Osteoblast (primary cell): ENCODE measurements around the gene UBXN6. TPM values are rescaled to one million over a fixed set of nuclear protein-coding genes. Genes with fewer than 3 reads are reported as not detected.

ENCODE experiments used
- DNase-seq: peaks from one replicate; pipeline ENCODE4 v3.0.0; 2011; ENCODE audit warnings: low spot score, mixed read lengths; ENCODE audit not compliant: insufficient read length; ENCODE audit errors: missing footprints
- H2AFZ ChIP-seq: 2 replicates; pipeline ENCODE4 v1.6.0; 2011; ENCODE audit warnings: mild to moderate bottlenecking, low read length
- H3K27ac ChIP-seq: 2 replicates; pipeline ENCODE4 v1.5.1; 2011; ENCODE audit warnings: mild to moderate bottlenecking, low read depth, low read length, moderate library complexity
- H3K27me3 ChIP-seq: 2 replicates; pipeline ENCODE4 v1.6.0; 2012; ENCODE audit warnings: mild to moderate bottlenecking, control low read depth, inconsistent platforms, low read length, moderate library complexity; ENCODE audit not compliant: insufficient read depth
- H3K36me3 ChIP-seq: 2 replicates; pipeline ENCODE4 v1.5.1; 2011; ENCODE audit warnings: mild to moderate bottlenecking, low read length, control low read depth, moderate library complexity; ENCODE audit not compliant: insufficient read depth
- H3K4me1 ChIP-seq: 2 replicates; pipeline ENCODE4 v1.5.1; 2011; ENCODE audit warnings: mild to moderate bottlenecking, low read length, control low read depth, moderate library complexity; ENCODE audit not compliant: insufficient read depth
- H3K4me2 ChIP-seq: 2 replicates; pipeline ENCODE4 v1.6.0; 2011; ENCODE audit warnings: mild to moderate bottlenecking, low read length; ENCODE audit not compliant: insufficient read depth
- H3K4me3 ChIP-seq: fragments of 200-600 bp; sonication (generic); 3 replicates; pipeline ENCODE4 v1.5.1; 2012; ENCODE audit warnings: mild to moderate bottlenecking, low read length, inconsistent platforms; ENCODE audit not compliant: insufficient read depth
- H3K79me2 ChIP-seq: 2 replicates; pipeline ENCODE4 v1.6.0; 2012; ENCODE audit warnings: mild to moderate bottlenecking, low read length, control low read depth, inconsistent platforms; ENCODE audit not compliant: insufficient read depth
- H3K9me3 ChIP-seq: 2 replicates; pipeline ENCODE4 v1.5.1; 2011; ENCODE audit warnings: low read depth, low read length, control low read depth
- H4K20me1 ChIP-seq: 2 replicates; pipeline ENCODE4 v1.6.0; 2012; ENCODE audit warnings: mild to moderate bottlenecking, low read length, control low read depth; ENCODE audit not compliant: insufficient read depth
- total RNA-seq: library from RNA; depleted of rRNA; stranded (reverse); fragments of >200 nt; gene quantifications from 2 replicates; pipeline ENCODE4 v1.2.3, GENCODE V29; 2012
- TF ChIP-seq, protein P1 (sequence below): IDR thresholded peaks from 2 replicates; pipeline ENCODE4 v1.5.1; 2011; ENCODE audit warnings: mild to moderate bottlenecking, low read depth, low read length, moderate library complexity; ENCODE audit errors: extremely low read depth

UBXN6 gene
- total RNA-seq, 1 donor = 136 TPM

DNA sequence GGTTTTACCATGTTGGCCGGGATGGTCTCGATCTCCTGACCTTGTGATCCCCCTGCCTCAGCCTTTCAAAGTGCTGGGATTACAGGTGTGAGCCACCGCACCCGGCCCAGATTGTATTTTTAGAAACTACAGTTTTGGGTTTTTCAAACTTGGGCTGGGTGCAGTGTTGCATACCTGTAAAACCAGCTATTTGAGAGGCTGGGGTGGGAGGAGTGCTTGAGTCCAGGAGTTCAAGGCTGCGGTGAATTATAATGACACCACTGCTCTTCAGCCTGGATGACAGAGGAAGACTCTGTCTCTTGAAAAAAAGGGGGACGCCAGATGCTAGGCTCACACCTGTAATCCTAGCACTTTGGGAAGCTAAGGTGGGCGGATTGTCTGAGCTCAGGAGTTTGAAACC lies 51.0 kb downstream of the UBXN6 start:
- TF ChIP-seq, protein P1, sequence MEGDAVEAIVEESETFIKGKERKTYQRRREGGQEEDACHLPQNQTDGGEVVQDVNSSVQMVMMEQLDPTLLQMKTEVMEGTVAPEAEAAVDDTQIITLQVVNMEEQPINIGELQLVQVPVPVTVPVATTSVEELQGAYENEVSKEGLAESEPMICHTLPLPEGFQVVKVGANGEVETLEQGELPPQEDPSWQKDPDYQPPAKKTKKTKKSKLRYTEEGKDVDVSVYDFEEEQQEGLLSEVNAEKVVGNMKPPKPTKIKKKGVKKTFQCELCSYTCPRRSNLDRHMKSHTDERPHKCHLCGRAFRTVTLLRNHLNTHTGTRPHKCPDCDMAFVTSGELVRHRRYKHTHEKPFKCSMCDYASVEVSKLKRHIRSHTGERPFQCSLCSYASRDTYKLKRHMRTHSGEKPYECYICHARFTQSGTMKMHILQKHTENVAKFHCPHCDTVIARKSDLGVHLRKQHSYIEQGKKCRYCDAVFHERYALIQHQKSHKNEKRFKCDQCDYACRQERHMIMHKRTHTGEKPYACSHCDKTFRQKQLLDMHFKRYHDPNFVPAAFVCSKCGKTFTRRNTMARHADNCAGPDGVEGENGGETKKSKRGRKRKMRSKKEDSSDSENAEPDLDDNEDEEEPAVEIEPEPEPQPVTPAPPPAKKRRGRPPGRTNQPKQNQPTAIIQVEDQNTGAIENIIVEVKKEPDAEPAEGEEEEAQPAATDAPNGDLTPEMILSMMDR = no peak
- peaks cover 55% of the 10 kb centered on the region for H3K79me2 ChIP-seq
- peaks cover 8% of the 10 kb centered on the region for H3K36me3 ChIP-seq
- no peak for DNase-seq
- H3K27ac ChIP-seq = no peak overlapping the region
- no peak overlapping the region for H2AFZ ChIP-seq
- H3K4me1 ChIP-seq = peaks cover 10% of the 10 kb centered on the region
- no peak overlapping the region for H3K4me2 ChIP-seq
- no peak overlapping the region for H3K4me3 ChIP-seq
- H4K20me1 ChIP-seq = no peaks in the 10 kb centered on the region
- no peaks in the 10 kb centered on the region for H3K27me3 ChIP-seq
- no peaks in the 10 kb centered on the region for H3K9me3 ChIP-seq

DNA sequence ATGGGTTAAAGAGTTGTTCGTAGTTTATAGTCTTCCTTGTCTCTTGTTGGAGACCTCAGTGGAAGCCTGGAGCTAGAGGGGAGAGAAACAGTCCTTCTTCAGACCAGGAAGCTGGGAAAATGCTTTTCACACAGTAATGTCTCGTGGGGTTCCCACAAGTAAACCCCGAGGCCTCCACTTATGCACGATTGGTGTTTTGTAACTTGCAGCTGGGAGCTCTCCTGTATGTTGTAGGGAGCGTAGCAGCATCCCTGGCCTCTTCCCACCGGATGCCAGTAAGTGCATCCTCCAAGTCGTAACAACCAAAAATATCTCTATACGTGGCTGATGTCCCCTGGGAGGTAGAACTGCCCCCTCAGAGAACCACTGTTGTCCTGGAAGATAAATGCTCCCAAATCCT lies 51.6 kb downstream of the UBXN6 start:
- Histone ChIP-seq H3K4me2 (no peak overlapping the region), H3K36me3 (peaks cover 8% of the 10 kb centered on the region)

DNA sequence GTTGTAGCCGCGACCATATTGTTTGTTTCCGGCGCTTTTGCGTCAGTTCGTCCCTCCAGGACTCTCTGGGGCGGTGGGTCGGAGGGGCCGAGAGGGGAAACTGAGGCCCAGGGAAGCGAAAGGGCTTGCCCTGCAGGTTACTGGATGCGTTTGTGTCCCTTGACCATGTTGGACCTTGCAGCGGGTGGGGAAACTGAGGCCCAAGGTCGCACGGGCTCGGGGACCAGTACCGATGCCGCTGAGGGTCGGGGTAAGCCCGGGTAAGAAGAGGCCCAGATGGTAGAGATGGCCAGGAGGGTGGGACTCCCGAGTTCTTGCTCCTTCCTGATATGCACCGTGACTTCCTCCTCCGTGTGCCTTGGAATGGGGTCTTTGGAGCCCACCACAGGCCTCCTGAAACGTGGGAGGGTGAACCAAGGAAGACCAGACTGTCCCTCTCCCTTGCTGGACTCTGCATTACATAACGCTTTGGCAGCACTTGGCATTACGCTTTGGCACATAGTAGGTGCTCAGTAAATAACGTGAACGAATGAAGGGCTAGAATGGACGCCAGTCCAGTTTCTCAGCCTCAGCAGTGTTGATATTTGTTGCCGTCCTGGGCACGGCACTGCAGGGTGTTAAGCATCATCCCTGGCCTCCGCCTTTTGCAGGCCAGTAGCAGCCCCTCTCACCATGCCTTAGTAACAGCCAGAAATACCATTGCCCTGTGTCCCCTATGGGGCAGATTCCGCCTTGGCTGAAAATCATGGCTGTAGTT lies 54.4 kb downstream of the UBXN6 start:
- H3K79me2 ChIP-seq = peaks cover 66% of the 10 kb centered on the region
- peak; percentile 88 for DNase-seq
- H3K4me3 ChIP-seq = peak overlapping the region; percentile 86
- H3K9me3 ChIP-seq = no peaks in the 10 kb centered on the region
- TF ChIP-seq, protein P1 = no peak
- H3K4me2 ChIP-seq = peak overlapping the region; percentile 83
- H3K4me1 ChIP-seq = peaks cover 28% of the 10 kb centered on the region
- peaks cover 13% of the 10 kb centered on the region for H4K20me1 ChIP-seq
- peak overlapping the region; percentile 88 for H2AFZ ChIP-seq
- H3K27me3 ChIP-seq = no peaks in the 10 kb centered on the region
- H3K27ac ChIP-seq = peak overlapping the region; percentile 73
- H3K36me3 ChIP-seq = peaks cover under 1% of the 10 kb centered on the region

More for the DNA sequence above, 51.6 kb downstream of the UBXN6 start:
- Histone ChIP-seq H3K79me2 (peaks cover 55% of the 10 kb centered on the region), H3K9me3 (no peaks in the 10 kb centered on the region), H2AFZ (no peak overlapping the region), H3K4me3 (no peak overlapping the region), H3K27ac (no peak overlapping the region), H3K27me3 (no peaks in the 10 kb centered on the region), H4K20me1 (no peaks in the 10 kb centered on the region), H3K4me1 (peaks cover 15% of the 10 kb centered on the region)
- DNase-seq = no peak
- TF ChIP-seq, protein P1 = no peak

DNA sequence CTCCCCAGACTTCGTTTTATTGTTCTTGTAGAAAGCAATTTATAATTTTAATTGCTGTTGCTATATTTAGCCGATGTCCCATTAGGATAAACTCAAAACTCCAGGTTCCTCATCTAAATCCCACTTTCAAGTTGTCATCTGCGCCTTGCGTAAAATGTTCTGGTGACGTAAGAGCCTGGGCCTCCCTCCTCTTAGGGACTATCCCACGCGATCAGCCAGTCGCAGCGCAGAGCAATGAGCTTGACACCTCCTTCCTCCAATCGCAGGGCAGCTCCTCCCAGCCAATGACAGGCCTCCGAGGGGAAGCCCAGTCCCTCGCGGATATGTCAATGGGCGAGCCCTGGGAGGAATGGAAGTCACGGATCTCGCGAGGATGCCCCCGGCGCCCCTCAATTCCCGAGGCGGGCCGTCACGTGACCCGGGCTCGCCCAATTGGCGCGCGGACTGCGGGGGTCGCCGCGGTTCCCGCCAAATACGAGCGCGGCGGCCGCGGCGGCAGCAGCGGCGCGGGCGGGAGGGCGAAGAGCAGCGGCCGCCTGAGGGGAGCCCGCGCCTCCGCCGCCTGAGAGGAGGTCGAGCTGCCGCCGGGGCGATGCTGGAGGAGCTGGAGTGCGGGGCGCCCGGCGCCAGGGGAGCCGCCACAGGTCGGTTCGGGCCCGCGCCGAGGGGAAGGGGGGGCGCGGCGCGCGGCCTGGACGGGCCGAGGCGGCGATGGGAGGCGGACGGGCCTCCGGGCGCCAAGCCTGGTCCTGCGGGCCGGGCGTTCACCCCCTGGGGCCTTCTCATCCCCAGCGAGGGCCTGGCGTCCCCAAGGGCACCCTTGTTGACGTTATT lies 55.2 kb downstream of the UBXN6 start, which contains the start of gene CHAF1A:
Gene CHAF1A (plus strand): TSS at position 470 of the 834 bp plus-strand sequence. CDS start 123 bp downstream, at position 593.
- peaks cover 35% of the 10 kb centered on the region for H3K4me1 ChIP-seq

More for the DNA sequence above, 55.2 kb downstream of the UBXN6 start, which contains the start of gene CHAF1A:
- H4K20me1 ChIP-seq = peaks cover 21% of the 10 kb centered on the region
- H3K36me3 ChIP-seq = peaks cover 7% of the 10 kb centered on the region
- H3K9me3 ChIP-seq = no peaks in the 10 kb centered on the region
- H3K27me3 ChIP-seq = no peaks in the 10 kb centered on the region
- peak; percentile 100 for DNase-seq
- peaks cover 72% of the 10 kb centered on the region for H3K79me2 ChIP-seq
- peak within 1 kb of the TSS; percentile 88 for H2AFZ ChIP-seq
- H3K27ac ChIP-seq = peak within 1 kb of the TSS; percentile 96
- H3K4me3 ChIP-seq = peak within 1 kb of the TSS; percentile 86
- TF ChIP-seq, protein P1 = no peak
- H3K4me2 ChIP-seq = peak within 1 kb of the TSS; percentile 95
